Natural killer cell (primary cell): ENCODE measurements around the gene GPX4. TPM values are rescaled to one million over a fixed set of nuclear protein-coding genes. Genes with fewer than 3 reads are reported as not detected.

ENCODE experiments used
- ATAC-seq, 3 donors: fragments of 150-1000 bp in 2 of 3; fragments of 200-7000 bp in 1 of 3; cut with Tn5 transposase; 1 replicate in 1 of 3; 2 replicates in 2 of 3; pipeline ENCODE4 v1.10.0; 2021; ENCODE audit warnings: mild to moderate bottlenecking in 2 of 3, moderate library complexity in 2 of 3
- DNase-seq, 2 donors: peaks; one replicate each; pipeline versions ENCODE4 v3.0.0 to v3.0.0-alpha.2; 2013 to 2021; ENCODE audit warnings: mixed read lengths in 1 of 2
- H3K27ac ChIP-seq: one replicate; pipeline ENCODE4 v1.5.1; 2013; ENCODE audit warnings: mild to moderate bottlenecking, low read length
- H3K27me3 ChIP-seq: one replicate; pipeline ENCODE4 v1.6.1; 2013; ENCODE audit warnings: low read length; ENCODE audit not compliant: control insufficient read depth, insufficient read depth
- H3K36me3 ChIP-seq: one replicate; pipeline ENCODE4 v1.6.1; 2013; ENCODE audit warnings: low read length; ENCODE audit not compliant: control insufficient read depth, insufficient read depth
- H3K4me1 ChIP-seq: one replicate; pipeline ENCODE4 v1.6.1; 2013; ENCODE audit warnings: low read length; ENCODE audit not compliant: control insufficient read depth, insufficient read depth
- H3K4me3 ChIP-seq: one replicate; pipeline ENCODE4 v1.5.1; 2013; ENCODE audit warnings: low read length
- H3K9me3 ChIP-seq: one replicate; pipeline ENCODE4 v1.6.1; 2013; ENCODE audit warnings: low read length; ENCODE audit not compliant: control insufficient read depth, insufficient read depth
- H3K27ac Mint-ChIP-seq, 2 donors: one replicate each; pipeline ENCODE4 v1.8.0; 2022; ENCODE audit warnings: mild to moderate bottlenecking in 2 of 2, mixed read lengths in 2 of 2, moderate library complexity in 1 of 2
- H3K27me3 Mint-ChIP-seq, 2 donors: one replicate each; pipeline ENCODE4 v1.8.0; 2022; ENCODE audit warnings: low read depth in 2 of 2, mixed read lengths in 2 of 2
- H3K36me3 Mint-ChIP-seq: one replicate; pipeline ENCODE4 v1.8.0; 2022; ENCODE audit warnings: mixed read lengths
- H3K4me1 Mint-ChIP-seq, 2 donors: one replicate each; pipeline ENCODE4 v1.8.0; 2022; ENCODE audit warnings: mixed read lengths in 2 of 2
- H3K4me3 Mint-ChIP-seq: one replicate; pipeline ENCODE4 v1.8.0; 2022; ENCODE audit warnings: mild to moderate bottlenecking, moderate library complexity, mixed read lengths
- H3K9me3 Mint-ChIP-seq, 2 donors: one replicate each; pipeline ENCODE4 v1.8.0; 2022; ENCODE audit warnings: mixed read lengths in 2 of 2
- WGBS: methylation state at CpG from one replicate; pipeline ENCODE4 v1.1.7; 2013; ENCODE audit warnings: missing lambda C conversion rate; ENCODE audit not compliant: insufficient coverage; 5-methylcytosine and 5-hydroxymethylcytosine counted together
- intact Hi-C: fragments of 100-400 bp; cut with micrococcal nuclease; formaldehyde crosslinking; loops from one replicate; pipeline ENCODE4 v1.14.2; 2022
- total RNA-seq, 4 donors: library from RNA; stranded (reverse); fragments of 120-200 nt in 1 of 4; gene quantifications; one replicate each; pipeline versions ENCODE4 v1.2.3 to v1.2.4, GENCODE V29; 2013 to 2022
- TF ChIP-seq, protein P1 (sequence below): fragments of 200-600 bp; IDR thresholded peaks from one replicate; pipeline ENCODE4 v1.8.0; 2022; ENCODE audit warnings: antibody characterized with exemption

Gene GPX4
- total RNA-seq, 3 donors from 2014 or later (not counting 1 experiment from before 2014, with no cell fraction given), result 108 to 126 (median 121) TPM

- ATAC-seq, result peak; percentile 10 to 43 (median 12)
- Histone ChIP-seq H3K4me1 (peaks cover 38% of the 10 kb centered on the region), H3K9me3 (peaks cover 6% of the 10 kb centered on the region), H3K27me3 (no peaks in the 10 kb centered on the region), H3K4me3 (no peak overlapping the region), H3K36me3 (peaks cover 8% of the 10 kb centered on the region), H3K27ac (peak overlapping the region; percentile 20)
- DNase-seq, result peak; percentile 66 to 79
- TF ChIP-seq, protein P1, sequence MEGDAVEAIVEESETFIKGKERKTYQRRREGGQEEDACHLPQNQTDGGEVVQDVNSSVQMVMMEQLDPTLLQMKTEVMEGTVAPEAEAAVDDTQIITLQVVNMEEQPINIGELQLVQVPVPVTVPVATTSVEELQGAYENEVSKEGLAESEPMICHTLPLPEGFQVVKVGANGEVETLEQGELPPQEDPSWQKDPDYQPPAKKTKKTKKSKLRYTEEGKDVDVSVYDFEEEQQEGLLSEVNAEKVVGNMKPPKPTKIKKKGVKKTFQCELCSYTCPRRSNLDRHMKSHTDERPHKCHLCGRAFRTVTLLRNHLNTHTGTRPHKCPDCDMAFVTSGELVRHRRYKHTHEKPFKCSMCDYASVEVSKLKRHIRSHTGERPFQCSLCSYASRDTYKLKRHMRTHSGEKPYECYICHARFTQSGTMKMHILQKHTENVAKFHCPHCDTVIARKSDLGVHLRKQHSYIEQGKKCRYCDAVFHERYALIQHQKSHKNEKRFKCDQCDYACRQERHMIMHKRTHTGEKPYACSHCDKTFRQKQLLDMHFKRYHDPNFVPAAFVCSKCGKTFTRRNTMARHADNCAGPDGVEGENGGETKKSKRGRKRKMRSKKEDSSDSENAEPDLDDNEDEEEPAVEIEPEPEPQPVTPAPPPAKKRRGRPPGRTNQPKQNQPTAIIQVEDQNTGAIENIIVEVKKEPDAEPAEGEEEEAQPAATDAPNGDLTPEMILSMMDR, result no peak
- H3K4me1 Mint-ChIP-seq, result peaks cover 7 to 33% of the 10 kb centered on the region in 2 donors
- no peaks in the 10 kb centered on the region for H3K9me3 Mint-ChIP-seq
- 94% methylated on average over 37 of the region's 37 CpGs for WGBS
- H3K36me3 Mint-ChIP-seq, result no peaks in the 10 kb centered on the region
- H3K4me3 Mint-ChIP-seq, result no peak overlapping the region
- intact Hi-C loops, result no loop called here
- no peaks in the 10 kb centered on the region for H3K27me3 Mint-ChIP-seq
- peak overlapping the region in 1 of 2 donors; percentile 53 for H3K27ac Mint-ChIP-seq
Measured at GRCh38 chr19:1063030-1063908, 40.5 kb upstream of the GPX4 start.

GRCh38 chr19:1063909-1064660 is 39.7 kb upstream of the GPX4 start:
- Histone ChIP-seq H3K4me1 (peaks cover 46% of the 10 kb centered on the region), H3K27me3 (no peaks in the 10 kb centered on the region), H3K36me3 (peaks cover 8% of the 10 kb centered on the region), H3K27ac (no peak overlapping the region), H3K9me3 (no peaks in the 10 kb centered on the region), H3K4me3 (no peak overlapping the region)
- H3K36me3 Mint-ChIP-seq, result no peaks in the 10 kb centered on the region
- peak overlapping the region in 1 of 2 donors; percentile 81 for H3K27ac Mint-ChIP-seq
- peaks cover 15 to 42% of the 10 kb centered on the region in 2 donors for H3K4me1 Mint-ChIP-seq
- intact Hi-C loops, result no loop called here
- ATAC-seq (no peak), DNase-seq (peak in 1 of 2 donors; percentile 40)
- H3K9me3 Mint-ChIP-seq, result no peaks in the 10 kb centered on the region
- 91% methylated on average over 37 of the region's 37 CpGs for WGBS
- H3K27me3 Mint-ChIP-seq, result no peaks in the 10 kb centered on the region
- TF ChIP-seq, protein P1, result no peak
- no peak overlapping the region for H3K4me3 Mint-ChIP-seq

GRCh38 chr19:1064661-1065605 is 38.9 kb upstream of the GPX4 start:
- Mint-ChIP-seq H3K4me3 (peak overlapping the region; percentile 76), H3K4me1 (peaks cover 19 to 47% of the 10 kb centered on the region in 2 donors), H3K27ac (peak overlapping the region; percentile 81 to 93), H3K27me3 (no peaks in the 10 kb centered on the region), H3K9me3 (no peaks in the 10 kb centered on the region), H3K36me3 (no peaks in the 10 kb centered on the region)
- WGBS, result 22% methylated on average over 60 of the region's 60 CpGs
- DNase-seq (peak; percentile 68 to 90), ATAC-seq (peak; percentile 25 to 52 (median 34))
- Histone ChIP-seq H3K4me3 (no peak overlapping the region), H3K36me3 (peaks cover 15% of the 10 kb centered on the region), H3K27me3 (no peaks in the 10 kb centered on the region), H3K9me3 (no peaks in the 10 kb centered on the region), H3K4me1 (peaks cover 55% of the 10 kb centered on the region), H3K27ac (no peak overlapping the region)
- intact Hi-C loops, result loop anchor here (5.0 kb wide), 2 partner anchors 33 to 37 kb away; partner anchors contain the start of gene GPX4
- TF ChIP-seq, protein P1, result peak; percentile 78
